H1 (cell line): ENCODE data around the gene CYP26A1.

Experiments
- CEBPB ChIP-seq: IDR thresholded peaks from 2 replicates; pipeline ENCODE4 v1.6.1; 2012; ENCODE audit warnings: low read depth, low read length
- CTCF ChIP-seq, 3 experiments: IDR thresholded peaks; 1 replicate in 2 of 3; 2 replicates in 1 of 3; pipeline versions ENCODE4 v1.5.1 to v1.6.1; 2011; ENCODE audit warnings: low read length in 3 of 3, mild to moderate bottlenecking in 3 of 3, inconsistent platforms in 2 of 3, low read depth in 1 of 3, moderate library complexity in 1 of 3; ENCODE audit not compliant: insufficient read depth in 1 of 3; ENCODE audit errors: control extremely low read depth in 1 of 3
- EGR1 ChIP-seq: IDR thresholded peaks from 2 replicates; pipeline ENCODE4 v1.6.1; 2011; ENCODE audit warnings: low read depth, low read length, borderline replicate concordance
- EP300 ChIP-seq, 2 experiments: IDR thresholded peaks; 1 replicate in 1 of 2; 2 replicates in 1 of 2; pipeline ENCODE4 v1.6.1; 2011 to 2012; ENCODE audit warnings: low read depth in 2 of 2, low read length in 2 of 2, mild to moderate bottlenecking in 2 of 2, borderline replicate concordance in 1 of 2, inconsistent platforms in 1 of 2, moderate library complexity in 1 of 2
- EZH2 ChIP-seq: fragments of 200-600 bp; sonication (generic); IDR thresholded peaks from 2 replicates; pipeline ENCODE4 v1.7.1; 2012; ENCODE audit warnings: low read depth, mild to moderate bottlenecking, moderate library complexity, low read length, inconsistent platforms; ENCODE audit not compliant: severe bottlenecking
- FOSL1 ChIP-seq: IDR thresholded peaks from 2 replicates; pipeline ENCODE4 v1.6.1; 2011; ENCODE audit warnings: mild to moderate bottlenecking, low read depth, low read length, moderate library complexity; ENCODE audit not compliant: insufficient read depth
- POLR2AphosphoS5 ChIP-seq: IDR thresholded peaks from 2 replicates; pipeline ENCODE4 v1.6.1; 2011; ENCODE audit warnings: low read depth, low read length
- RAD21 ChIP-seq, 2 experiments: IDR thresholded peaks in 1 of 2; conservative IDR thresholded peaks in 1 of 2; 2 replicates each; pipeline ENCODE4 v1.6.1; 2011; ENCODE audit warnings: low read depth in 2 of 2, low read length in 2 of 2, improper control_type of control experiment in 1 of 2, inconsistent platforms in 1 of 2, mild to moderate bottlenecking in 1 of 2, moderate library complexity in 1 of 2
- SIN3A ChIP-seq, 2 experiments: IDR thresholded peaks in 1 of 2; conservative IDR thresholded peaks in 1 of 2; 2 replicates each; pipeline ENCODE4 v1.6.1; 2011 to 2012; ENCODE audit warnings: low read length in 2 of 2, improper control_type of control experiment in 1 of 2, low read depth in 1 of 2, mild to moderate bottlenecking in 1 of 2
- SP2 ChIP-seq: IDR thresholded peaks from 2 replicates; pipeline ENCODE4 v1.6.1; 2012; ENCODE audit warnings: mild to moderate bottlenecking, low read length, inconsistent platforms
- TAF1 ChIP-seq: IDR thresholded peaks from 2 replicates; pipeline ENCODE4 v1.6.1; 2011; ENCODE audit warnings: mild to moderate bottlenecking, low read depth, low read length
- ZNF274 ChIP-seq: IDR thresholded peaks from 2 replicates; pipeline ENCODE4 v1.7.0; 2012; ENCODE audit warnings: low read length, borderline replicate concordance; ENCODE audit errors: extremely low read depth
- TF ChIP-seq, protein P1 (sequence below): IDR thresholded peaks from 2 replicates; pipeline ENCODE4 v1.6.1; 2012; ENCODE audit warnings: inconsistent platforms

- TF ChIP-seq CEBPB (no peak), CTCF (IDR thresholded peaks at IDR 0.05; ENCODE audit: control extremely low read depth in 1 of 3, insufficient read depth in 1 of 3, low read depth in 1 of 3, low read length in 3 of 3) (no peak), EP300 (IDR thresholded peaks at IDR 0.05; ENCODE audit: borderline replicate concordance in 1 of 2, low read depth in 2 of 2, low read length in 2 of 2) (no peak), SIN3A (conservative IDR thresholded peaks at IDR 0.05 in 1 of 2, IDR thresholded peaks at IDR 0.05 in 1 of 2; ENCODE audit: low read depth in 1 of 2, low read length in 2 of 2) (no peak), POLR2AphosphoS5 (no peak), TAF1 (no peak), FOSL1 (no peak), SP2 (no peak), EZH2 (no peak), ZNF274 (no peak), EGR1 (no peak), RAD21 (IDR thresholded peaks at IDR 0.05 in 1 of 2, conservative IDR thresholded peaks at IDR 0.05 in 1 of 2; ENCODE audit: low read depth in 2 of 2, low read length in 2 of 2) (no peak)
- TF ChIP-seq, protein P1, sequence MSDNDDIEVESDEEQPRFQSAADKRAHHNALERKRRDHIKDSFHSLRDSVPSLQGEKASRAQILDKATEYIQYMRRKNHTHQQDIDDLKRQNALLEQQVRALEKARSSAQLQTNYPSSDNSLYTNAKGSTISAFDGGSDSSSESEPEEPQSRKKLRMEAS, result no peak
Observed at GRCh38 chr10:93096901-93097300, 23.2 kb downstream of the CYP26A1 start.
